Fibroblast of skin of scalp (primary cell): ENCODE data around the gene DDI2.

Source experiments
- DNase-seq: peaks from one replicate; pipeline ENCODE4 v3.0.0-alpha.2; 2013

DDI2 gene

GRCh38 chr1:15704526-15705183 is 87.4 kb downstream of the DDI2 start:
- DNase-seq: no peak

GRCh38 chr1:15705184-15705566 is 87.9 kb downstream of the DDI2 start:
- DNase-seq: no peak

GRCh38 chr1:15706751-15707150 is 89.5 kb downstream of the DDI2 start:
- DNase-seq: no peak

GRCh38 chr1:15707239-15707925 is 90.1 kb downstream of the DDI2 start:
- DNase-seq: no peak

GRCh38 chr1:15708486-15709137 is 91.4 kb downstream of the DDI2 start:
- no peak for DNase-seq

GRCh38 chr1:15709226-15709625 is 92.0 kb downstream of the DDI2 start:
- DNase-seq: no peak

GRCh38 chr1:15712168-15712567 is 94.9 kb downstream of the DDI2 start:
- no peak for DNase-seq

- DNase-seq: no peak
Observed at GRCh38 chr1:15714406-15715136, 97.3 kb downstream of the DDI2 start.

- DNase-seq: no peak
Observed at GRCh38 chr1:15717418-15718125, 100.3 kb downstream of the DDI2 start.

- no peak for DNase-seq
Observed at GRCh38 chr1:15718199-15718601, 100.9 kb downstream of the DDI2 start.
